Endothelial cell of umbilical vein (primary cell): Measurements from ENCODE around the gene NAA40. TPM values are rescaled to one million over a fixed set of nuclear protein-coding genes. Genes with fewer than 3 reads are reported as not detected.

ENCODE experiments used
- BruUV-seq: library from RNA; stranded (reverse); fragments of 400-500 nt; replicated peaks from 2 replicates; lab custom pipeline; 2021; lab: Mats Ljungman, UMichigan
- CTCF ChIA-PET: fragments of 300-600, 350-600 bp; sonication (Branson Sonifier 250); formaldehyde crosslinking; loops from one replicate; lab custom pipeline; 2021; ENCODE audit warnings: antibody characterized with exemption, inconsistent platforms; lab: Charles Lee
- POLR2A ChIA-PET: fragments of 300-600, 350-600 bp; sonication (Branson Sonifier 250); formaldehyde crosslinking; loops from one replicate; lab custom pipeline; 2021; ENCODE audit warnings: antibody characterized with exemption, inconsistent platforms; lab: Charles Lee
- DNase-seq: peaks from one replicate; pipeline ENCODE4 v3.0.0-alpha.2; 2011; ENCODE audit warnings: low read depth, low spot score
- FAIRE-seq: peaks from 2 replicates; lab custom pipeline; 2011; peaks lifted over from hg19 to GRCh38; lab: Jason Lieb, UNC
- H2AFZ ChIP-seq: 2 replicates; pipeline ENCODE4 v1.6.0; 2012; ENCODE audit warnings: low read depth, low read length, control low read depth, inconsistent platforms
- H3K27ac ChIP-seq: 2 replicates; pipeline ENCODE4 v1.5.1; 2011; ENCODE audit warnings: low read depth, mild to moderate bottlenecking, control low read depth, low read length, moderate library complexity; ENCODE audit not compliant: insufficient read depth
- H3K27me3 ChIP-seq, 2 experiments: 2 replicates each; pipeline versions ENCODE4 v1.6.0 to v1.6.1; 2011; ENCODE audit warnings: low read length in 2 of 2, mixed read lengths in 1 of 2; ENCODE audit not compliant: control insufficient read depth in 2 of 2, insufficient read depth in 2 of 2
- H3K36me3 ChIP-seq, 2 experiments: 2 replicates in 1 of 2; 3 replicates in 1 of 2; pipeline ENCODE4 v1.5.1; 2011; ENCODE audit warnings: low read length in 2 of 2, mild to moderate bottlenecking in 1 of 2, moderate library complexity in 1 of 2; ENCODE audit not compliant: control insufficient read depth in 2 of 2, insufficient read depth in 2 of 2; ENCODE audit errors: extremely low read depth in 1 of 2
- H3K4me1 ChIP-seq: 3 replicates; pipeline ENCODE4 v1.5.1; 2011; ENCODE audit warnings: mild to moderate bottlenecking, low read length; ENCODE audit not compliant: control insufficient read depth, insufficient read depth; ENCODE audit errors: extremely low read depth
- H3K4me2 ChIP-seq: 2 replicates; pipeline ENCODE4 v1.6.1; 2011; ENCODE audit warnings: low read length, control low read depth, mixed read lengths; ENCODE audit not compliant: insufficient read depth
- H3K4me3 ChIP-seq, 3 experiments: fragments of 200-600 bp in 1 of 3; sonication (generic), shearing (Covaris generic) in 1 of 3; replicated peaks in 1 of 3; 2 replicates each; pipeline ENCODE4 v1.5.1; 2011 to 2016; ENCODE audit warnings: control low read depth in 3 of 3, low read length in 3 of 3, mild to moderate bottlenecking in 2 of 3, inconsistent platforms in 1 of 3, low read depth in 1 of 3, moderate library complexity in 1 of 3; ENCODE audit not compliant: insufficient read depth in 1 of 3
- H3K79me2 ChIP-seq: 2 replicates; pipeline ENCODE4 v1.6.0; 2012; ENCODE audit warnings: low read length, inconsistent platforms; ENCODE audit not compliant: control insufficient read depth, insufficient read depth
- H3K9ac ChIP-seq: replicated peaks from 2 replicates; pipeline ENCODE3; 2011; ENCODE audit warnings: low read length, control low read depth; ENCODE audit not compliant: insufficient read depth; ENCODE audit errors: extremely low read depth
- H3K9me1 ChIP-seq: replicated peaks from 3 replicates; pipeline ENCODE4 v1.6.0; 2011; ENCODE audit warnings: mild to moderate bottlenecking, low read length; ENCODE audit not compliant: control insufficient read depth, insufficient read depth; ENCODE audit errors: extremely low read depth
- H3K9me3 ChIP-seq: replicated peaks from 2 replicates; pipeline ENCODE4 v1.5.1; 2012; ENCODE audit warnings: low read length, inconsistent platforms; ENCODE audit not compliant: control insufficient read depth, insufficient read depth
- H4K20me1 ChIP-seq: replicated peaks from 2 replicates; pipeline ENCODE3; 2011; ENCODE audit warnings: mild to moderate bottlenecking, low read length; ENCODE audit not compliant: control insufficient read depth, insufficient read depth; ENCODE audit errors: extremely low read depth
- GATA2 ChIP-seq: IDR thresholded peaks from 2 replicates; pipeline ENCODE4 v1.7.0; 2011; ENCODE audit warnings: low read depth, mild to moderate bottlenecking, moderate library complexity, mixed read lengths, low read length; ENCODE audit not compliant: insufficient read length, insufficient read depth
- JUN ChIP-seq: IDR thresholded peaks from 2 replicates; pipeline ENCODE4 v1.6.1; 2011; ENCODE audit warnings: borderline replicate concordance, low read depth; ENCODE audit not compliant: insufficient read length, insufficient read depth
- MYC ChIP-seq: IDR thresholded peaks from one replicate; pipeline ENCODE4 v1.6.1; 2011; ENCODE audit warnings: mild to moderate bottlenecking, low read depth, low read length
- dilution Hi-C: fragments of 300-500 bp; cut with MboI; formaldehyde crosslinking; loops from one replicate; pipeline ENCODE4 v1.15.0; 2019; ENCODE audit warnings: low sequenced_read_pairs; ENCODE audit not compliant: extremely low pct_ligation_motif_present
- intact Hi-C: fragments of 100-400 bp; cut with micrococcal nuclease; formaldehyde crosslinking; loops from one replicate; pipeline ENCODE4 v1.10.0; 2022
- polyA plus RNA-seq, 4 experiments: library from polyadenylated mRNA; depleted of rRNA in 3 of 4; stranded (reverse) in 3 of 4; unstranded in 1 of 4; fragments of >200 nt; gene quantifications; 2 replicates each; pipeline versions ENCODE4 v1.2.1 to v1.2.3, GENCODE V29; 2011 to 2012; ENCODE audit warnings: missing spikeins in 1 of 4
- total RNA-seq: library from RNA; stranded (reverse); gene quantifications from 2 replicates; pipeline ENCODE4 v1.2.3, GENCODE V29; 2021
- TF ChIP-seq, protein P1 (sequence below), 2 donors: IDR thresholded peaks; 1 replicate in 1 of 2; 2 replicates in 1 of 2; pipeline ENCODE4 v1.5.1; 2011; ENCODE audit warnings: low read length in 2 of 2, mild to moderate bottlenecking in 2 of 2, moderate library complexity in 2 of 2, control low read depth in 1 of 2, inconsistent platforms in 1 of 2, low read depth in 1 of 2; ENCODE audit not compliant: insufficient read depth in 1 of 2; ENCODE audit errors: extremely low read depth in 1 of 2

NAA40 gene
- total and polyA plus RNA-seq, 2 donors (not counting 3 experiments of a cell fraction or from before 2014, with no cell fraction given): 28.5 to 32.3 TPM

DNA sequence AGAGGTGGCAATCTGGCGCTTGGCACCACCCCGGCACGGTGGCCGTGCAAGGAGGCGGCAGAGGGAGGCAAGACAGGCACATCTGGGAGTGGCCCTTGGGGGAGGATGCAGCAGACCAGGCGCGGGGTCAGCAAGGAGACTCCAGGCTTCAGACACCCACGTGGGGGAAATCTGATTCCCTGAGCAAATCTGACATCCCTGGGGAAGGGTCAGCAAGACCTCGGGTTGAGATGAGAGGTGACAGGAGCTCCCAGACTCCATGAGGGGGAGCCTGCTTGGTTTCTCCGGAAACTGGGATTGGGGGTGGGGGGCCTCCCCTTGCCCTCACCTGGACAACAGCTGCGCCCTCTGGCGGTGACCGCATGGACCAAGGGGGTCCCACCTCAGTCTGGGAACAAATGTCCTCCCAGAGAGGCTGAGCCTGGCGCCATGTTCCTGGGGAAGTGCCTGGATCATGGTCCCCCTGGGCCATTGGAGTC lies 17.8 kb upstream of the NAA40 start:
- dilution Hi-C loops: no loop called here
- H3K27ac ChIP-seq: no peak overlapping the region
- FAIRE-seq (peak; percentile 43), DNase-seq (no peak)
- H3K79me2 ChIP-seq: no peaks in the 10 kb centered on the region
- H3K4me2 ChIP-seq: no peak overlapping the region
- no peaks in the 10 kb centered on the region for H3K9me1 ChIP-seq
- TF ChIP-seq, protein P1, sequence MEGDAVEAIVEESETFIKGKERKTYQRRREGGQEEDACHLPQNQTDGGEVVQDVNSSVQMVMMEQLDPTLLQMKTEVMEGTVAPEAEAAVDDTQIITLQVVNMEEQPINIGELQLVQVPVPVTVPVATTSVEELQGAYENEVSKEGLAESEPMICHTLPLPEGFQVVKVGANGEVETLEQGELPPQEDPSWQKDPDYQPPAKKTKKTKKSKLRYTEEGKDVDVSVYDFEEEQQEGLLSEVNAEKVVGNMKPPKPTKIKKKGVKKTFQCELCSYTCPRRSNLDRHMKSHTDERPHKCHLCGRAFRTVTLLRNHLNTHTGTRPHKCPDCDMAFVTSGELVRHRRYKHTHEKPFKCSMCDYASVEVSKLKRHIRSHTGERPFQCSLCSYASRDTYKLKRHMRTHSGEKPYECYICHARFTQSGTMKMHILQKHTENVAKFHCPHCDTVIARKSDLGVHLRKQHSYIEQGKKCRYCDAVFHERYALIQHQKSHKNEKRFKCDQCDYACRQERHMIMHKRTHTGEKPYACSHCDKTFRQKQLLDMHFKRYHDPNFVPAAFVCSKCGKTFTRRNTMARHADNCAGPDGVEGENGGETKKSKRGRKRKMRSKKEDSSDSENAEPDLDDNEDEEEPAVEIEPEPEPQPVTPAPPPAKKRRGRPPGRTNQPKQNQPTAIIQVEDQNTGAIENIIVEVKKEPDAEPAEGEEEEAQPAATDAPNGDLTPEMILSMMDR (IDR thresholded peaks at IDR 0.05; ENCODE audit: extremely low read depth in 1 of 2, insufficient read depth in 1 of 2, low read depth in 1 of 2, low read length in 2 of 2): peak; percentile 61 to 74
- TF ChIP-seq JUN: no peak
- H3K4me1 ChIP-seq: peaks cover 7% of the 10 kb centered on the region
- no peaks in the 10 kb centered on the region for H4K20me1 ChIP-seq
- H3K9me3 ChIP-seq: no peaks in the 10 kb centered on the region
- POLR2A ChIA-PET: no interaction called here
- intact Hi-C loops: loop anchor here (1.0 kb wide), 1 partner anchor 84 kb away; no protein-coding TSS in a partner anchor
- H3K27me3 ChIP-seq: peaks cover 2 to 6% of the 10 kb centered on the region in 2 experiments
- CTCF ChIA-PET: interaction anchor here (0.7 to 3.1 kb wide), 13 partner anchors 9 to 229 kb away, joined by 3 to 11 read pairs (median 5); partner anchors contain the start of genes MARK2 and ZFTA
- H2AFZ ChIP-seq: no peak overlapping the region
- no peak overlapping the region for H3K9ac ChIP-seq
- no TSS peak for BruUV-seq
- H3K36me3 ChIP-seq: no peaks in the 10 kb centered on the region
- no peak overlapping the region for H3K4me3 ChIP-seq

DNA sequence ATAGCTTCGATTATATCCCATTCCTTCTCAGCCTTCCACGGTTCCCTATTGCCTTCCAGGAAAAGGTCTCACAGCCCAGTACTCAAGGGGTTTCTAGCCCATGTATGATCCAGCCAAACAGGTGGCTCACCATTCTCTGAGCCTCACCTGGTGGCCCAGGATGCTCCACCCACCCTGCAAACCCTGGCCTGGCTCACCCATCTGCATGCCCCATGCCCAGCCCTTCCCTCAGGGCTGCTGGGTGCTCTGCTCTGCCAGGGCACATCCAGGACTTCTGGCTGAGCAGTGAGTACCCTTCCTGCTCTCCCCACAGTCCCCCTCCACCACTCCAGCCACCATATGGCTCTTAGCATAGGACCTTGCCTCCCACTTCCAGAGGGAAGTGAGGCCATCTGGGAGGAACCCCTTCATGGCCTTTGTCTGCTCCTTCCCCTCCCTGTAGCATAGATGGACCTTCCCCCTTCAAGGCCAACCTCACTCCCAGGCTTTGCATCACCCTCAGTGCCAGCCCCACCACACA lies 16.1 kb upstream of the NAA40 start:
- no peak for FAIRE-seq
- Histone ChIP-seq H3K4me3 (no peak overlapping the region), H3K4me1 (peaks cover 1% of the 10 kb centered on the region), H3K9me1 (no peaks in the 10 kb centered on the region), H3K4me2 (no peak overlapping the region), H3K9me3 (no peaks in the 10 kb centered on the region), H3K27me3 (peaks cover 2 to 4% of the 10 kb centered on the region in 2 experiments), H3K9ac (no peak overlapping the region), H3K79me2 (no peaks in the 10 kb centered on the region), H2AFZ (no peak overlapping the region), H3K27ac (no peak overlapping the region), H3K36me3 (no peaks in the 10 kb centered on the region), H4K20me1 (no peaks in the 10 kb centered on the region)
- DNase-seq: no peak
- dilution Hi-C loops (no loop called here), intact Hi-C loops (no loop called here)
- TF ChIP-seq, protein P1 (IDR thresholded peaks at IDR 0.05; ENCODE audit: extremely low read depth in 1 of 2, insufficient read depth in 1 of 2, low read depth in 1 of 2, low read length in 2 of 2): no peak
- TF ChIP-seq JUN (no peak), MYC (no peak), GATA2 (no peak)
- ChIA-PET CTCF (interaction anchor here (1.2 to 2.7 kb wide), 4 partner anchors 7 to 86 kb away, joined by 4 to 11 read pairs (median 6); partner anchors contain the start of gene MARK2), POLR2A (no interaction called here)
- BruUV-seq: no TSS peak
